Upper lobe of right lung (tissue), 1 donor: ENCODE results near the gene APMAP. TPM values are rescaled to one million over a fixed set of nuclear protein-coding genes. Genes with fewer than 3 reads are reported as not detected.

Experiments
- ATAC-seq: fragments of 200-7000 bp; cut with Tn5 transposase; one replicate; pipeline ENCODE4 v1.9.1; 2020; ENCODE audit warnings: mild to moderate bottlenecking, moderate library complexity
- DNase-seq: peaks from one replicate; pipeline ENCODE4 v3.0.0-alpha.2; 2020
- H3K27ac ChIP-seq: fragments of 200-600 bp; one replicate; pipeline ENCODE4 v1.8.0; 2022
- H3K27me3 ChIP-seq: fragments of 200-600 bp; one replicate; pipeline ENCODE4 v1.8.0; 2022; ENCODE audit warnings: mild to moderate bottlenecking
- H3K36me3 ChIP-seq: fragments of 200-600 bp; one replicate; pipeline ENCODE4 v1.8.0; 2022
- H3K4me1 ChIP-seq: fragments of 200-600 bp; one replicate; pipeline ENCODE4 v1.8.0; 2022
- H3K4me3 ChIP-seq: fragments of 200-600 bp; one replicate; pipeline ENCODE4 v1.8.0; 2022; ENCODE audit warnings: mild to moderate bottlenecking
- H3K9me3 ChIP-seq: fragments of 200-600 bp; one replicate; pipeline ENCODE4 v1.8.0; 2022
- CTCF ChIP-seq: fragments of 200-600 bp; IDR thresholded peaks from one replicate; pipeline ENCODE4 v1.8.0; 2022; ENCODE audit warnings: antibody characterized with exemption
- intact Hi-C: fragments of 100-400 bp; cut with DNase I; formaldehyde crosslinking; loops from one replicate; pipeline ENCODE4 v1.11.0; 2022
- total RNA-seq: library from RNA; stranded (reverse); fragmentation: NEBNext Ultra II Directional; extraction: Animal tissue kit (Norgen Biotek cat#: 25700); gene quantifications from one replicate; pipeline ENCODE4 v1.2.1, GENCODE V29; 2021
- donor health status: DM: no; HTN: yes; CAD: no; lungs with severe emphysema.

APMAP gene
- total RNA-seq, 1 donor from 2014 or later = 73.5 TPM

GRCh38 chr20:24977797-24978196, 14.8 kb downstream of the APMAP start:
- no peak for DNase-seq
- Histone ChIP-seq H3K36me3 (peaks cover 49% of the 10 kb centered on the region), H3K27ac (no peak overlapping the region)

GRCh38 chr20:24977336-24977735, 15.2 kb downstream of the APMAP start:
- TF ChIP-seq CTCF = no peak
- ATAC-seq (no peak), DNase-seq (no peak)
- intact Hi-C loops = no loop called here
- Histone ChIP-seq H3K4me3 (no peak overlapping the region), H3K27me3 (no peaks in the 10 kb centered on the region), H3K9me3 (no peaks in the 10 kb centered on the region), H3K4me1 (no peaks in the 10 kb centered on the region), H3K27ac (no peak overlapping the region), H3K36me3 (peaks cover 54% of the 10 kb centered on the region)

More at GRCh38 chr20:24977797-24978196, 14.8 kb downstream of the APMAP start:
- no peak for TF ChIP-seq CTCF
- intact Hi-C loops = no loop called here
- Histone ChIP-seq H3K9me3 (no peaks in the 10 kb centered on the region), H3K27me3 (no peaks in the 10 kb centered on the region), H3K4me3 (no peak overlapping the region), H3K4me1 (no peaks in the 10 kb centered on the region)
- no peak for ATAC-seq

- no peaks in the 10 kb centered on the region for H3K27me3 ChIP-seq
- TF ChIP-seq CTCF = no peak
- intact Hi-C loops = no loop called here
- peaks cover 65% of the 10 kb centered on the region for H3K36me3 ChIP-seq
- DNase-seq (no peak), ATAC-seq (no peak)
- no peaks in the 10 kb centered on the region for H3K9me3 ChIP-seq
- H3K4me3 ChIP-seq = no peak overlapping the region
- no peak overlapping the region for H3K27ac ChIP-seq
- H3K4me1 ChIP-seq = no peaks in the 10 kb centered on the region
These were observed 20.2 kb downstream of the APMAP start for GRCh38 chr20:24972341-24972740.

- Histone ChIP-seq H3K27ac (no peak overlapping the region), H3K4me3 (no peak overlapping the region), H3K9me3 (no peaks in the 10 kb centered on the region), H3K36me3 (peaks cover 60% of the 10 kb centered on the region), H3K27me3 (no peaks in the 10 kb centered on the region), H3K4me1 (no peaks in the 10 kb centered on the region)
- TF ChIP-seq CTCF = no peak
- intact Hi-C loops = no loop called here
- no peak for DNase-seq
- ATAC-seq = no peak
These were observed 21.0 kb downstream of the APMAP start for GRCh38 chr20:24971376-24972101.

GRCh38 chr20:24970754-24971153, 21.8 kb downstream of the APMAP start:
- H3K4me1 ChIP-seq = no peaks in the 10 kb centered on the region
- no peaks in the 10 kb centered on the region for H3K27me3 ChIP-seq
- H3K4me3 ChIP-seq = no peak overlapping the region
- intact Hi-C loops = no loop called here
- H3K36me3 ChIP-seq = peaks cover 68% of the 10 kb centered on the region
- H3K9me3 ChIP-seq = no peaks in the 10 kb centered on the region
- no peak overlapping the region for H3K27ac ChIP-seq
- DNase-seq (peak; percentile 45), ATAC-seq (peak; percentile 75)
- TF ChIP-seq CTCF = no peak
